ENCODE results near the gene GRIK4. TPM values are rescaled to one million over a fixed set of nuclear protein-coding genes. Genes with fewer than 3 reads are reported as not detected.

GRIK4 gene
- total RNA-seq, 1 experiment from 2014 or later = not detected

GRCh38 chr11:120627327-120628163 lies 116.0 kb downstream of the GRIK4 start:
- Histone ChIP-seq H3K4me3 (no peak overlapping the region), H3K27me3 (ENCODE audit: insufficient read depth, low read depth) (peaks cover 98% of the 10 kb centered on the region), H3K36me3 (ENCODE audit: low read depth) (no peaks in the 10 kb centered on the region), H3K79me2 (ENCODE audit: low read depth) (no peaks in the 10 kb centered on the region), H2AFZ (no peak overlapping the region), H3F3A (ENCODE audit: insufficient read depth, low read depth) (no peaks in the 10 kb centered on the region), H3K27ac (no peak overlapping the region), H4K20me1 (ENCODE audit: insufficient read depth) (no peaks in the 10 kb centered on the region), H3K4me1 (replicated peaks; ENCODE audit: insufficient read depth) (no peaks in the 10 kb centered on the region), H3K4me2 (no peak overlapping the region), H3K9me2 (ENCODE audit: insufficient read depth) (no peaks in the 10 kb centered on the region), H3K9me3 (ENCODE audit: insufficient read depth, low read depth) (no peaks in the 10 kb centered on the region)
- ChIA-PET CTCF (no interaction called here), POLR2A (ENCODE audit: unreplicated experiment) (no interaction called here)
- no peak for DNase-seq
- TF ChIP-seq CTCF (conservative IDR thresholded peaks at IDR 0.05) (no peak), EZH2 (IDR thresholded peaks at IDR 0.05; ENCODE audit: low read depth) (no peak)
- intact Hi-C loops (cut with micrococcal nuclease; ENCODE audit: unreplicated experiment) = no loop called here
- no TSS peak for BruUV-seq (replicated peaks)

GRCh38 chr11:120629407-120630080 lies 118.0 kb downstream of the GRIK4 start:
- CTCF ChIA-PET = no interaction called here
- Histone ChIP-seq H3K9me2 (ENCODE audit: insufficient read depth) (no peaks in the 10 kb centered on the region), H4K20me1 (ENCODE audit: insufficient read depth) (no peaks in the 10 kb centered on the region), H3K4me1 (replicated peaks; ENCODE audit: insufficient read depth) (no peaks in the 10 kb centered on the region), H3K79me2 (ENCODE audit: low read depth) (no peaks in the 10 kb centered on the region), H3K9me3 (ENCODE audit: insufficient read depth, low read depth) (no peaks in the 10 kb centered on the region), H3K36me3 (ENCODE audit: low read depth) (no peaks in the 10 kb centered on the region), H2AFZ (no peak overlapping the region), H3F3A (ENCODE audit: insufficient read depth, low read depth) (no peaks in the 10 kb centered on the region), H3K4me2 (no peak overlapping the region), H3K4me3 (no peak overlapping the region), H3K27me3 (ENCODE audit: insufficient read depth, low read depth) (peaks cover 98% of the 10 kb centered on the region), H3K27ac (no peak overlapping the region)
- DNase-seq = no peak
- POLR2A ChIA-PET (ENCODE audit: unreplicated experiment) = no interaction called here
- intact Hi-C loops (cut with micrococcal nuclease; ENCODE audit: unreplicated experiment) = no loop called here
- TF ChIP-seq CTCF (conservative IDR thresholded peaks at IDR 0.05) (no peak), EZH2 (IDR thresholded peaks at IDR 0.05; ENCODE audit: low read depth) (no peak)
- no TSS peak for BruUV-seq (replicated peaks)

GRCh38 chr11:120630122-120630521 lies 118.6 kb downstream of the GRIK4 start:
- no peaks in the 10 kb centered on the region for H4K20me1 ChIP-seq (ENCODE audit: insufficient read depth)
- ChIA-PET POLR2A (ENCODE audit: unreplicated experiment) (no interaction called here), CTCF (no interaction called here)
- no peaks in the 10 kb centered on the region for H3K4me1 ChIP-seq (replicated peaks; ENCODE audit: insufficient read depth)
- no peaks in the 10 kb centered on the region for H3K79me2 ChIP-seq (ENCODE audit: low read depth)
- H3K36me3 ChIP-seq (ENCODE audit: low read depth) = no peaks in the 10 kb centered on the region
- no peak for TF ChIP-seq EZH2 (IDR thresholded peaks at IDR 0.05; ENCODE audit: low read depth)
- TF ChIP-seq CTCF (conservative IDR thresholded peaks at IDR 0.05) = no peak
- H3K9me3 ChIP-seq (ENCODE audit: insufficient read depth, low read depth) = no peaks in the 10 kb centered on the region
- no TSS peak for BruUV-seq (replicated peaks)
- no peaks in the 10 kb centered on the region for H3F3A ChIP-seq (ENCODE audit: insufficient read depth, low read depth)
- DNase-seq = no peak
- H3K9me2 ChIP-seq (ENCODE audit: insufficient read depth) = no peaks in the 10 kb centered on the region
- intact Hi-C loops (cut with micrococcal nuclease; ENCODE audit: unreplicated experiment) = no loop called here
- H3K27ac ChIP-seq = no peak overlapping the region
- no peak overlapping the region for H3K4me2 ChIP-seq
- H2AFZ ChIP-seq = no peak overlapping the region
- H3K27me3 ChIP-seq (ENCODE audit: insufficient read depth, low read depth) = peaks cover 98% of the 10 kb centered on the region
- H3K4me3 ChIP-seq = no peak overlapping the region
